H1 (cell line): ENCODE data around the gene NKAIN2. TPM values are rescaled to one million over a fixed set of nuclear protein-coding genes. Genes with fewer than 3 reads are reported as not detected.

Experiments used
- CTCF ChIA-PET: fragments of 300-600 bp; sonication (Branson Sonifier 250); formaldehyde crosslinking; loops from one replicate; lab custom pipeline; 2021; ENCODE audit not compliant: partially characterized antibody; lab: Charles Lee
- POLR2A ChIA-PET: fragments of 300-600 bp; sonication (Branson Sonifier 250); formaldehyde crosslinking; loops from one replicate; lab custom pipeline; 2021; ENCODE audit warnings: inconsistent platforms; ENCODE audit not compliant: partially characterized antibody; lab: Charles Lee
- DNase-seq, 2 experiments: peaks; one replicate each; pipeline versions ENCODE4 v3.0.0 to v3.0.0-alpha.2; 2010 to 2022; ENCODE audit warnings: low spot score in 2 of 2, low read depth in 1 of 2, mixed read lengths in 1 of 2
- FAIRE-seq: peaks from 2 replicates; lab custom pipeline; 2011; peaks lifted over from hg19 to GRCh38; lab: Jason Lieb, UNC
- H2AFZ ChIP-seq: 2 replicates; pipeline ENCODE4 v1.8.1; 2012; ENCODE audit warnings: low read length, inconsistent platforms
- H2AK5ac ChIP-seq: 2 replicates; pipeline ENCODE4 v1.6.1; 2013; ENCODE audit warnings: low read depth, low read length
- H2BK120ac ChIP-seq: replicated peaks from 2 replicates; pipeline ENCODE3; 2013; ENCODE audit warnings: low read depth, low read length, inconsistent platforms
- H2BK12ac ChIP-seq: 2 replicates; pipeline ENCODE4 v1.6.1; 2013; ENCODE audit warnings: low read depth, low read length
- H2BK15ac ChIP-seq: 2 replicates; pipeline ENCODE4 v1.6.1; 2013; ENCODE audit warnings: low read length
- H2BK20ac ChIP-seq: 2 replicates; pipeline ENCODE4 v1.6.1; 2013; ENCODE audit warnings: low read length
- H2BK5ac ChIP-seq: 2 replicates; pipeline ENCODE4 v1.6.1; 2013; ENCODE audit warnings: low read depth, low read length
- H3K14ac ChIP-seq: 2 replicates; pipeline ENCODE4 v1.6.1; 2013; ENCODE audit warnings: inconsistent platforms; ENCODE audit not compliant: insufficient read length
- H3K18ac ChIP-seq: 2 replicates; pipeline ENCODE4 v1.6.1; 2013; ENCODE audit warnings: low read length; ENCODE audit errors: extremely low read depth
- H3K23ac ChIP-seq: 2 replicates; pipeline ENCODE4 v1.6.1; 2013; ENCODE audit warnings: inconsistent platforms; ENCODE audit not compliant: insufficient read length
- H3K23me2 ChIP-seq: 2 replicates; pipeline ENCODE4 v1.6.1; 2013; ENCODE audit warnings: low read depth, low read length
- H3K27ac ChIP-seq: 2 replicates; pipeline ENCODE4 v1.6.1; 2011; ENCODE audit warnings: low read depth, low read length, inconsistent platforms
- H3K27me3 ChIP-seq, 4 experiments: replicated peaks in 1 of 4; 1 replicate in 1 of 4; 2 replicates in 3 of 4; pipeline versions ENCODE4 v1.6.1 to v1.8.1; 2011 to 2013; ENCODE audit warnings: low read length in 3 of 4, mild to moderate bottlenecking in 3 of 4, inconsistent platforms in 2 of 4, mixed read lengths in 2 of 4, moderate library complexity in 1 of 4; ENCODE audit not compliant: control insufficient read depth in 3 of 4, insufficient read depth in 3 of 4; ENCODE audit errors: extremely low read depth in 1 of 4
- H3K36me3 ChIP-seq, 4 experiments: 2 replicates each; pipeline versions ENCODE4 v1.6.1 to v1.8.1; 2011 to 2013; ENCODE audit warnings: mild to moderate bottlenecking in 4 of 4, low read length in 3 of 4, moderate library complexity in 2 of 4, control low read depth in 1 of 4, inconsistent platforms in 1 of 4; ENCODE audit not compliant: insufficient read depth in 4 of 4, control insufficient read depth in 2 of 4
- H3K4ac ChIP-seq: replicated peaks from 2 replicates; pipeline ENCODE3; 2013; ENCODE audit warnings: low read length, low read depth, mixed read lengths, inconsistent platforms; ENCODE audit not compliant: insufficient read length
- H3K4me1 ChIP-seq, 4 experiments: replicated peaks in 1 of 4; 1 replicate in 1 of 4; 2 replicates in 3 of 4; pipeline versions ENCODE4 v1.6.1 to v1.8.1; 2011 to 2013; ENCODE audit warnings: low read length in 3 of 4, inconsistent platforms in 2 of 4, mixed read lengths in 1 of 4; ENCODE audit not compliant: insufficient read depth in 4 of 4, control insufficient read depth in 3 of 4
- H3K4me2 ChIP-seq, 2 experiments: 2 replicates each; pipeline versions ENCODE4 v1.6.1 to v1.8.1; 2011 to 2013; ENCODE audit warnings: low read depth in 2 of 2, low read length in 2 of 2, control low read depth in 1 of 2, inconsistent platforms in 1 of 2, mild to moderate bottlenecking in 1 of 2; ENCODE audit not compliant: insufficient read depth in 1 of 2
- H3K4me3 ChIP-seq, 4 experiments: fragments of 200-600, 300-600 bp in 1 of 4; sonication (generic), shearing (Covaris generic), sonication (Bioruptor Twin) in 1 of 4; 2 replicates each; pipeline versions ENCODE4 v1.5.1 to v1.8.1; 2011 to 2016; ENCODE audit warnings: low read length in 4 of 4, low read depth in 3 of 4, control low read depth in 2 of 4, inconsistent platforms in 2 of 4, mild to moderate bottlenecking in 2 of 4, mixed read lengths in 1 of 4, moderate library complexity in 1 of 4; ENCODE audit not compliant: insufficient read depth in 2 of 4; ENCODE audit errors: extremely low read depth in 1 of 4
- H3K56ac ChIP-seq: replicated peaks from 2 replicates; pipeline ENCODE3; 2013; ENCODE audit warnings: low read depth, mild to moderate bottlenecking, mixed read lengths, low read length, inconsistent platforms; ENCODE audit not compliant: insufficient read length
- H3K79me1 ChIP-seq: 2 replicates; pipeline ENCODE4 v1.6.1; 2013; ENCODE audit warnings: low read depth, low read length, control low read depth
- H3K79me2 ChIP-seq, 2 experiments: 2 replicates each; pipeline versions ENCODE4 v1.6.1 to v1.8.1; 2012 to 2013; ENCODE audit warnings: low read length in 2 of 2, mild to moderate bottlenecking in 2 of 2, inconsistent platforms in 1 of 2; ENCODE audit not compliant: insufficient read depth in 2 of 2, control insufficient read depth in 1 of 2
- H3K9ac ChIP-seq, 4 experiments: replicated peaks in 1 of 4; 1 replicate in 1 of 4; 2 replicates in 3 of 4; pipeline versions ENCODE4 v1.6.1 to v1.8.1; 2011 to 2013; ENCODE audit warnings: low read depth in 3 of 4, low read length in 3 of 4, control low read depth in 2 of 4, mild to moderate bottlenecking in 2 of 4, moderate library complexity in 2 of 4, inconsistent platforms in 1 of 4; ENCODE audit errors: extremely low read depth in 1 of 4
- H3K9me3 ChIP-seq, 2 experiments: 2 replicates each; pipeline versions ENCODE4 v1.6.1 to v1.8.1; 2012 to 2013; ENCODE audit warnings: mild to moderate bottlenecking in 2 of 2, moderate library complexity in 2 of 2, control low read depth in 1 of 2, inconsistent platforms in 1 of 2, low read depth in 1 of 2, low read length in 1 of 2, mixed read lengths in 1 of 2; ENCODE audit not compliant: insufficient read depth in 2 of 2
- H4K20me1 ChIP-seq, 2 experiments: replicated peaks in 1 of 2; 2 replicates each; pipeline versions ENCODE3 to v1.8.1; 2011 to 2013; ENCODE audit warnings: inconsistent platforms in 2 of 2, low read length in 2 of 2, mild to moderate bottlenecking in 1 of 2; ENCODE audit not compliant: insufficient read depth in 2 of 2, control insufficient read depth in 1 of 2
- H4K5ac ChIP-seq: 2 replicates; pipeline ENCODE4 v1.6.1; 2013; ENCODE audit warnings: low read length, low read depth, mixed read lengths, inconsistent platforms; ENCODE audit not compliant: insufficient read length
- H4K8ac ChIP-seq: 2 replicates; pipeline ENCODE4 v1.8.0; 2013; ENCODE audit warnings: mild to moderate bottlenecking, moderate library complexity, low read length, inconsistent platforms; ENCODE audit not compliant: insufficient read depth; ENCODE audit errors: extremely low read depth
- H4K91ac ChIP-seq: replicated peaks from 2 replicates; pipeline ENCODE3; 2013; ENCODE audit warnings: low read length, mixed read lengths, inconsistent platforms; ENCODE audit not compliant: insufficient read length
- BRCA1 ChIP-seq: IDR thresholded peaks from 2 replicates; pipeline ENCODE4 v1.6.1; 2012; ENCODE audit warnings: low read depth, low read length, improper control_type of control experiment
- KDM5A ChIP-seq: fragments of 200-600 bp; IDR thresholded peaks from 2 replicates; pipeline ENCODE4 v1.7.1; 2012; ENCODE audit warnings: mild to moderate bottlenecking, low read length, inconsistent platforms, mixed read lengths
- NANOG ChIP-seq: IDR thresholded peaks from 2 replicates; pipeline ENCODE4 v1.6.1; 2011; ENCODE audit warnings: low read length, low read depth, mild to moderate bottlenecking, inconsistent platforms; ENCODE audit not compliant: insufficient read depth, poor library complexity, severe bottlenecking
- NRF1 ChIP-seq: IDR thresholded peaks from 2 replicates; pipeline ENCODE4 v1.6.1; 2011; ENCODE audit warnings: mild to moderate bottlenecking, low read depth, low read length, improper control_type of control experiment
- RAD21 ChIP-seq, 2 experiments: IDR thresholded peaks in 1 of 2; conservative IDR thresholded peaks in 1 of 2; 2 replicates each; pipeline ENCODE4 v1.6.1; 2011; ENCODE audit warnings: low read depth in 2 of 2, low read length in 2 of 2, improper control_type of control experiment in 1 of 2, inconsistent platforms in 1 of 2, mild to moderate bottlenecking in 1 of 2, moderate library complexity in 1 of 2
- WGBS, 2 experiments: shearing (Covaris generic) in 1 of 2; methylation state at CpG; one replicate each; pipeline versions ENCODE4 v1.1.6 to v1.1.7; 2013 to 2015; ENCODE audit warnings: low lambda C conversion rate in 2 of 2, mixed read lengths in 2 of 2, inconsistent platforms in 1 of 2, low coverage in 1 of 2, missing lambda C conversion rate in 1 of 2; ENCODE audit not compliant: insufficient replicate concordance in 2 of 2, insufficient coverage in 1 of 2, insufficient read length in 1 of 2; ENCODE audit errors: extremely low coverage in 1 of 2, missing lambda C conversion rate in 1 of 2; 5-methylcytosine and 5-hydroxymethylcytosine counted together
- polyA plus RNA-seq, 7 experiments: library from polyadenylated mRNA; depleted of rRNA in 3 of 7; stranded (reverse) in 5 of 7; unstranded in 2 of 7; fragments of >200 nt in 5 of 7; fragments of 200-250 nt in 2 of 7; gene quantifications; 1 replicate in 5 of 7; 2 replicates in 1 of 7; 4 replicates in 1 of 7; pipeline versions ENCODE4 v1.2.1 to v1.2.3, GENCODE V29; 2011 to 2013; ENCODE audit warnings: missing spikeins in 2 of 7, mixed read lengths in 2 of 7
- total RNA-seq: library from RNA; stranded (reverse); fragmentation: NEBNext Ultra II Directional; extraction: Animal tissue kit (Norgen Biotek cat#: 25700); gene quantifications from 2 replicates; pipeline ENCODE4 v1.2.1, GENCODE V29; 2021

The NKAIN2 gene
- total and polyA plus RNA-seq, 2 of the 8 experiments (the other 6 are each of a cell fraction or from before 2014, with no cell fraction given) = 0.20 to 0.34 TPM

GRCh38 chr6:124577734-124578281, 774.1 kb downstream of the NKAIN2 start:
- Histone ChIP-seq H3K79me2 (no peaks in the 10 kb centered on the region), H4K20me1 (no peaks in the 10 kb centered on the region), H2BK20ac (no peak overlapping the region), H3K4ac (no peak overlapping the region), H2BK120ac (no peak overlapping the region), H3K4me1 (no peaks in the 10 kb centered on the region), H2BK15ac (no peak overlapping the region), H2AK5ac (0 out of 2 replicates have a peak overlapping the region, but pooled peaks have one; percentile 15), H2AFZ (no peak overlapping the region), H2BK5ac (no peak overlapping the region), H3K79me1 (no peaks in the 10 kb centered on the region), H4K91ac (no peak overlapping the region), H3K23me2 (no peaks in the 10 kb centered on the region), H3K4me2 (no peak overlapping the region), H3K9me3 (no peaks in the 10 kb centered on the region), H4K8ac (no peak overlapping the region), H3K27ac (no peak overlapping the region), H3K23ac (no peak overlapping the region), H2BK12ac (no peak overlapping the region), H3K18ac (no peak overlapping the region), H3K56ac (no peak overlapping the region), H3K14ac (no peak overlapping the region), H3K4me3 (no peak overlapping the region), H4K5ac (no peak overlapping the region), H3K36me3 (no peaks in the 10 kb centered on the region), H3K27me3 (no peaks in the 10 kb centered on the region), H3K9ac (no peak overlapping the region)
- ChIA-PET CTCF (no interaction called here), POLR2A (no interaction called here)
- no peak for DNase-seq
- no peak for FAIRE-seq
- TF ChIP-seq NANOG = no peak
- no peak for TF ChIP-seq RAD21 (IDR thresholded peaks at IDR 0.05 in 1 of 2, conservative IDR thresholded peaks at IDR 0.05 in 1 of 2; ENCODE audit: low read depth in 2 of 2, low read length in 2 of 2)
- no peak for TF ChIP-seq KDM5A
- no peak for TF ChIP-seq BRCA1
- no peak for TF ChIP-seq NRF1
- 80% methylated on average over 2 of the region's 2 CpGs; no CpG with 5 or more reads in 1 of the 2 experiments for WGBS, 2 experiments
